Measurements from ENCODE around the gene CHRDL2. TPM values are rescaled to one million over a fixed set of nuclear protein-coding genes. Genes with fewer than 3 reads are reported as not detected.
"Not testable (repeated sequence)": the region's sequence is repeated elsewhere in the genome, so short reads cannot be mapped to it uniquely, and the experiment has no call there.

The CHRDL2 gene
- total and polyA plus RNA-seq, 2 donors (not counting 1 experiment from before 2014, with no cell fraction given): not detected

DNA sequence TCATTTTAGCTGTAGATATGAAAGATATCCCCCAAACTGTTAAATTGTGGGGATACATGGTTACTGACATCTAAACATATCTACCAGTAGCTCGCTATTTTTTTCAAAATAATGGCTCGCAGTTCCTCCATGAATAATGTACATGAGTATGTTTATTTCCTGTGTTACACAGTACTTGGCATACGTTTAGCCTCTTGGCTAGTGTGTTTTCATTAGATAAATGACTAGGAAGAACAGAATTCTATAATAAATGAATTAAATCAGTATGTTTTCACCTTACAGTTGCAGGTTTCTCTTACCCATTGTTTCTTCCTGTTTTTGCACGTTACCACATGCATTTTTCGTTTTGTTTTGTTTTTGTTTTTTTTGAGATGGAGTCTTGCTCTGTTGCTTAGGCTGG, 39.2 kb upstream of the CHRDL2 start:
- H4K20me1 ChIP-seq (ENCODE audit: control insufficient read depth, extremely low read depth, insufficient read depth, low read length): no peaks in the 10 kb centered on the region
- H3K27me3 ChIP-seq (ENCODE audit: control insufficient read depth, insufficient read depth, low read length): no peaks in the 10 kb centered on the region
- TF ChIP-seq EZH2 (IDR thresholded peaks at IDR 0.05; ENCODE audit: low read length, missing control alignments): no peak
- TF ChIP-seq, protein P1, sequence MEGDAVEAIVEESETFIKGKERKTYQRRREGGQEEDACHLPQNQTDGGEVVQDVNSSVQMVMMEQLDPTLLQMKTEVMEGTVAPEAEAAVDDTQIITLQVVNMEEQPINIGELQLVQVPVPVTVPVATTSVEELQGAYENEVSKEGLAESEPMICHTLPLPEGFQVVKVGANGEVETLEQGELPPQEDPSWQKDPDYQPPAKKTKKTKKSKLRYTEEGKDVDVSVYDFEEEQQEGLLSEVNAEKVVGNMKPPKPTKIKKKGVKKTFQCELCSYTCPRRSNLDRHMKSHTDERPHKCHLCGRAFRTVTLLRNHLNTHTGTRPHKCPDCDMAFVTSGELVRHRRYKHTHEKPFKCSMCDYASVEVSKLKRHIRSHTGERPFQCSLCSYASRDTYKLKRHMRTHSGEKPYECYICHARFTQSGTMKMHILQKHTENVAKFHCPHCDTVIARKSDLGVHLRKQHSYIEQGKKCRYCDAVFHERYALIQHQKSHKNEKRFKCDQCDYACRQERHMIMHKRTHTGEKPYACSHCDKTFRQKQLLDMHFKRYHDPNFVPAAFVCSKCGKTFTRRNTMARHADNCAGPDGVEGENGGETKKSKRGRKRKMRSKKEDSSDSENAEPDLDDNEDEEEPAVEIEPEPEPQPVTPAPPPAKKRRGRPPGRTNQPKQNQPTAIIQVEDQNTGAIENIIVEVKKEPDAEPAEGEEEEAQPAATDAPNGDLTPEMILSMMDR (conservative IDR thresholded peaks at IDR 0.05 in 1 of 2, IDR thresholded peaks at IDR 0.05 in 1 of 2; ENCODE audit: low read depth in 1 of 2, low read length in 2 of 2): no peak
- H3K27ac ChIP-seq (ENCODE audit: insufficient read depth, low read length): no peak overlapping the region
- H3K9ac ChIP-seq (ENCODE audit: insufficient read depth, low read length): no peak overlapping the region
- H3K36me3 ChIP-seq (ENCODE audit: control insufficient read depth, insufficient read depth, low read length): no peaks in the 10 kb centered on the region
- H3K4me2 ChIP-seq (ENCODE audit: extremely low read depth, insufficient read depth, low read length): no peak overlapping the region
- H3K9me3 ChIP-seq (ENCODE audit: control insufficient read depth, insufficient read depth, low read depth, low read length): no peaks in the 10 kb centered on the region
- no peaks in the 10 kb centered on the region for H3K4me1 ChIP-seq (ENCODE audit: control insufficient read depth, extremely low read depth, insufficient read depth, low read length)
- peaks cover 62% of the 10 kb centered on the region for H3K79me2 ChIP-seq (ENCODE audit: control insufficient read depth, insufficient read depth, low read length)
- no peak overlapping the region for H2AFZ ChIP-seq (ENCODE audit: low read length)
- no peak overlapping the region for H3K4me3 ChIP-seq (replicated peaks in 1 of 4; ENCODE audit: control extremely low read depth in 1 of 4, insufficient read depth in 1 of 4, low read depth in 3 of 4, low read length in 4 of 4)
- DNase-seq (ENCODE audit: low read depth in 2 of 2): peak in 1 of 2 donors; percentile 33

DNA sequence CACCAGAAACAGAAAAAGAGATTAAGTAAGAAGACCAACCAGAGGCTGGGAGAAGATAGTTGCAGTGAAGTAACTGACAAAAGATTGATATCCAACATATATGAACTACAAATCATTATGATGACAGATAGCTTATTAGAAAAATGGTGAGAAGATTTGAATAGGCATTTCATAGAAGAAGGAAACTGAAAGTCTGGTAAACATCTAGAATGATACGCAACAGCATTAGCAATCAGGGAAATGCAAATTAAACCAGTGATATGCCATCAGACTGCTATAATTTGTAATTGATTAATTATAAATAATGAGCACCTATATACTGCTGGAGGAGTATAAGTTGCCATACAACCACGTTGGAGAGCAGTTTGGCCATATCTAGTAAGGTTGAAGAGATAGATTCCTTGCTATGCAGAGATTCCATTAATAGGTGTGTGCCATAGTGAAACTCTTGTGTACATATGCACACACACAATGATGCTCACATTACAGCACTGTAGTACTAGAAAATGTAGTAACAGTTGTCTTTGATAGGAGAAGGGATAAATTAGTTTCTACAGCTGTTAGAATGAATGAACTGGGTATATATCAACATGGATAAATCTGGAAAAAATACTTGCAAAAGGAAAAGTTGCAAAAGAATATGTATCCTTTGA, 38.0 kb upstream of the CHRDL2 start:
- no peak overlapping the region for H3K4me2 ChIP-seq (ENCODE audit: extremely low read depth, insufficient read depth, low read length)
- no peaks in the 10 kb centered on the region for H3K9me3 ChIP-seq (ENCODE audit: control insufficient read depth, insufficient read depth, low read depth, low read length)
- no peak overlapping the region for H3K4me3 ChIP-seq (replicated peaks in 1 of 4; ENCODE audit: control extremely low read depth in 1 of 4, insufficient read depth in 1 of 4, low read depth in 3 of 4, low read length in 4 of 4)
- H3K27ac ChIP-seq (ENCODE audit: insufficient read depth, low read length): no peak overlapping the region
- no peaks in the 10 kb centered on the region for H3K4me1 ChIP-seq (ENCODE audit: control insufficient read depth, extremely low read depth, insufficient read depth, low read length)
- no peak overlapping the region for H2AFZ ChIP-seq (ENCODE audit: low read length)
- H3K36me3 ChIP-seq (ENCODE audit: control insufficient read depth, insufficient read depth, low read length): no peaks in the 10 kb centered on the region
- TF ChIP-seq EZH2 (IDR thresholded peaks at IDR 0.05; ENCODE audit: low read length, missing control alignments): no peak
- TF ChIP-seq, protein P1 (conservative IDR thresholded peaks at IDR 0.05 in 1 of 2, IDR thresholded peaks at IDR 0.05 in 1 of 2; ENCODE audit: low read depth in 1 of 2, low read length in 2 of 2): no peak
- H4K20me1 ChIP-seq (ENCODE audit: control insufficient read depth, extremely low read depth, insufficient read depth, low read length): no peaks in the 10 kb centered on the region
- H3K79me2 ChIP-seq (ENCODE audit: control insufficient read depth, insufficient read depth, low read length): peaks cover 58% of the 10 kb centered on the region
- no peaks in the 10 kb centered on the region for H3K27me3 ChIP-seq (ENCODE audit: control insufficient read depth, insufficient read depth, low read length)
- no peak for DNase-seq (ENCODE audit: low read depth in 2 of 2)
- no peak overlapping the region for H3K9ac ChIP-seq (ENCODE audit: insufficient read depth, low read length)

DNA sequence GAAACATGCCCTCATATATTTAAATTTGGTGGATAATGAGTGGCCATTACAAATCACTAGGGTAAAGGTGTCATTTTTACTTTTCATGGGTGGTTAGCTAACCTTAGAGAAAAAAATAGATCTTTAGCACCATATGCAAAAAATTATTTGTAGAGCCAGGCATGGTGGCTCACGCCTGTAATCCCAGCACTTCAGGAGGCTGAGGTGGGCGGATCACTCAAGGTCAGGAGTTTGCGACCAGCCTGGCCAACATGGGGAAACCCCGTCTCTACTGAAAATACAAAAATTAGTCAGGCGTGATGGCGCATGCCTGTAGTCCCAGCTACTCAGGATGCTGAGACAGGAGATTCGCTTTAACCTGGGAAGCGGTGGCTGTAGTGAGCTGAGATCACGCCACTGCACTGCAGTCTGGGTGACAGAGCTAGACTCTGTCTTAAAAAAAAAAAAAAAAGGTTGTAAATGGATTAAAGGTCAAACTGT, 37.0 kb upstream of the CHRDL2 start:
- H4K20me1 ChIP-seq (ENCODE audit: control insufficient read depth, extremely low read depth, insufficient read depth, low read length); H3K27me3 ChIP-seq (ENCODE audit: control insufficient read depth, insufficient read depth, low read length); H3K4me2 ChIP-seq (ENCODE audit: extremely low read depth, insufficient read depth, low read length); H3K4me3 ChIP-seq (replicated peaks in 1 of 4; ENCODE audit: control extremely low read depth in 1 of 4, insufficient read depth in 1 of 4, low read depth in 3 of 4, low read length in 4 of 4); H3K4me1 ChIP-seq (ENCODE audit: control insufficient read depth, extremely low read depth, insufficient read depth, low read length); H3K36me3 ChIP-seq (ENCODE audit: control insufficient read depth, insufficient read depth, low read length); H3K9me3 ChIP-seq (ENCODE audit: control insufficient read depth, insufficient read depth, low read depth, low read length); H2AFZ ChIP-seq (ENCODE audit: low read length); H3K27ac ChIP-seq (ENCODE audit: insufficient read depth, low read length); DNase-seq (ENCODE audit: low read depth in 2 of 2); H3K9ac ChIP-seq (ENCODE audit: insufficient read depth, low read length): not testable (repeated sequence)
- peaks cover 54% of the 10 kb centered on the region for H3K79me2 ChIP-seq (ENCODE audit: control insufficient read depth, insufficient read depth, low read length)
